Upper lobe of right lung (tissue), 1 donor: Measurements from ENCODE around the gene SLC12A7. TPM values are rescaled to one million over a fixed set of nuclear protein-coding genes. Genes with fewer than 3 reads are reported as not detected.

Source experiments
- ATAC-seq: fragments of 200-7000 bp; cut with Tn5 transposase; one replicate; pipeline ENCODE4 v1.9.1; 2020; ENCODE audit warnings: mild to moderate bottlenecking, moderate library complexity
- DNase-seq: peaks from one replicate; pipeline ENCODE4 v3.0.0-alpha.2; 2020
- H3K27ac ChIP-seq: fragments of 200-600 bp; one replicate; pipeline ENCODE4 v1.8.0; 2022
- H3K27me3 ChIP-seq: fragments of 200-600 bp; one replicate; pipeline ENCODE4 v1.8.0; 2022; ENCODE audit warnings: mild to moderate bottlenecking
- H3K36me3 ChIP-seq: fragments of 200-600 bp; one replicate; pipeline ENCODE4 v1.8.0; 2022
- H3K4me1 ChIP-seq: fragments of 200-600 bp; one replicate; pipeline ENCODE4 v1.8.0; 2022
- H3K4me3 ChIP-seq: fragments of 200-600 bp; one replicate; pipeline ENCODE4 v1.8.0; 2022; ENCODE audit warnings: mild to moderate bottlenecking
- H3K9me3 ChIP-seq: fragments of 200-600 bp; one replicate; pipeline ENCODE4 v1.8.0; 2022
- CTCF ChIP-seq: fragments of 200-600 bp; IDR thresholded peaks from one replicate; pipeline ENCODE4 v1.8.0; 2022; ENCODE audit warnings: antibody characterized with exemption
- intact Hi-C: fragments of 100-400 bp; cut with DNase I; formaldehyde crosslinking; loops from one replicate; pipeline ENCODE4 v1.11.0; 2022
- total RNA-seq: library from RNA; stranded (reverse); fragmentation: NEBNext Ultra II Directional; extraction: Animal tissue kit (Norgen Biotek cat#: 25700); gene quantifications from one replicate; pipeline ENCODE4 v1.2.1, GENCODE V29; 2021
- donor health status: DM: no; HTN: yes; CAD: no; lungs with severe emphysema.

Gene SLC12A7
- total RNA-seq, 1 donor from 2014 or later, result 49.6 TPM

DNA sequence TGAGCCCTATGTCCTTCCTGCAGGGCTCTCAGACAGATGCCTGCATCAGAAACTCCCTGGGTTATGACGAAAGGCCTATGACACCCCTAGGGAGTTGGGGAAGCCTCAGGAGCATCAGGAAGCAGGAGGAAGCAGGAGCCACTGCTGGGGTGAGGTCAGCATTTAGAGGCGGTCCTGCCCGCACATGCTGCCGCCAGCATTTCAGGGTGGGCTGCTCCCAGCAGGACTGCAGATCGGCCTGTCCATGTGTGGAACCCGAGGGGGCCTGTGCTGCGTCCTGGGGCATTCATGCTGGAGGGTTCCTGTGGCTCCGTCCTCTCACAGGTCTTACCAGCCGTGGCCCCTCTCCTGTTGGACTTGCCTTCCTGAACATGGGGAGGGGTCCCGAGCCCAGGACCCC, 96.4 kb downstream of the SLC12A7 start:
- H3K27ac ChIP-seq, result no peak overlapping the region
- H3K9me3 ChIP-seq, result no peaks in the 10 kb centered on the region
- TF ChIP-seq CTCF, result no peak
- ATAC-seq, result no peak
- H3K27me3 ChIP-seq, result peaks cover 12% of the 10 kb centered on the region
- H3K4me1 ChIP-seq, result peaks cover 9% of the 10 kb centered on the region
- H3K36me3 ChIP-seq, result no peaks in the 10 kb centered on the region
- DNase-seq, result no peak
- no peak overlapping the region for H3K4me3 ChIP-seq
- intact Hi-C loops, result no loop called here

DNA sequence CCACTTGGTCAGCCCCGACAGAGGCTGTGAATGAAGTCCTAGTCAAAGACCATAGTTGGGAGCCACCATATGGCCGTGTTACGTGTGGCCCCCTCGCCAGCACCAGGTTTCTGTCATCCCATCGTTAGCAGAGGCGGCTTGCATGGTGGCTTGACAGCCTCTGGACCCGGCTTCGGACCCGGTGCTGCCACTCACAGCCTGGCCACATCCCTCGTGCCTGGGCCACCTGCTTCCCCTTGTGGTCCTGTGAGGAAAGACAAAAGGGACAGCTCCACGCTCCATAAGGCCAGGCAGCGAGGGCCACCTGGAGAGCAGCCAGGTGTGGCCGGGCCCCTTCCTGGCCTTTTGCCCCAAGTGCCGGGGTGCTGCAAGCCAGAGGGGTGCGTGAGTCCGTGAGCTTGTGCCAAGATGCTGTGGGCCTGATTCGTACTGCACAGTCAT, 97.1 kb downstream of the SLC12A7 start:
- Histone ChIP-seq H3K9me3 (no peaks in the 10 kb centered on the region), H3K36me3 (no peaks in the 10 kb centered on the region), H3K27me3 (peaks cover 19% of the 10 kb centered on the region), H3K4me3 (no peak overlapping the region), H3K27ac (no peak overlapping the region), H3K4me1 (peaks cover 9% of the 10 kb centered on the region)
- intact Hi-C loops, result no loop called here
- no peak for TF ChIP-seq CTCF
- ATAC-seq (no peak), DNase-seq (no peak)

- Histone ChIP-seq H3K9me3 (no peaks in the 10 kb centered on the region), H3K36me3 (no peaks in the 10 kb centered on the region), H3K27ac (no peak overlapping the region), H3K4me3 (no peak overlapping the region), H3K4me1 (peaks cover 9% of the 10 kb centered on the region), H3K27me3 (peaks cover 24% of the 10 kb centered on the region)
- intact Hi-C loops, result no loop called here
- DNase-seq (no peak), ATAC-seq (peak; percentile 7)
- TF ChIP-seq CTCF, result no peak
These were observed 97.5 kb downstream of the SLC12A7 start for GRCh38 chr5:1014346-1014745.

GRCh38 chr5:1013948-1014301, 97.9 kb downstream of the SLC12A7 start:
- Histone ChIP-seq H3K27me3 (peaks cover 28% of the 10 kb centered on the region), H3K9me3 (no peaks in the 10 kb centered on the region), H3K27ac (no peak overlapping the region), H3K36me3 (no peaks in the 10 kb centered on the region), H3K4me3 (no peak overlapping the region), H3K4me1 (peaks cover 9% of the 10 kb centered on the region)
- TF ChIP-seq CTCF, result no peak
- ATAC-seq (no peak), DNase-seq (no peak)
- intact Hi-C loops, result no loop called here

- DNase-seq, result no peak
- H3K27me3 ChIP-seq, result peaks cover 31% of the 10 kb centered on the region
- no peak for TF ChIP-seq CTCF
- H3K4me3 ChIP-seq, result no peak overlapping the region
- H3K36me3 ChIP-seq, result no peaks in the 10 kb centered on the region
- no peak overlapping the region for H3K27ac ChIP-seq
- intact Hi-C loops, result no loop called here
- H3K9me3 ChIP-seq, result no peaks in the 10 kb centered on the region
- peaks cover 9% of the 10 kb centered on the region for H3K4me1 ChIP-seq
- no peak for ATAC-seq
These were observed 98.5 kb downstream of the SLC12A7 start for GRCh38 chr5:1013238-1013947.

DNA sequence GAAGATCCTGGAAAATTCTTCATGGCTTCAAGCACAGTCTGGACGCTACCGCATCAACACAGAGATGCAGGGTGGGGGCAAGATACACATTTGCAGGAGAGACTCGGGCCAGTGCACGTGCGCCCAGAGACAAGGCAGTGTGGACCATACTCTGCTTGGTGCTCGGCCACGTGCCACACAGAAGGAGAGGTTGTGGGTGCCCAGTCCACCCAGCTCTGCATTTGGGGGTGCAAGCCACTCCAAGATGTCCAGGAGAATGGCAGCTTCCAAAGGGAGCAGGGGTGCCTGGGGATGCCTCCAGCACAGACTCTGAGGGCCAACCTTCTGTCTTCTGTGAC, 99.0 kb downstream of the SLC12A7 start:
- ATAC-seq (no peak), DNase-seq (no peak)
- Histone ChIP-seq H3K27me3 (peaks cover 36% of the 10 kb centered on the region), H3K36me3 (no peaks in the 10 kb centered on the region), H3K9me3 (no peaks in the 10 kb centered on the region), H3K4me1 (peaks cover 9% of the 10 kb centered on the region), H3K4me3 (no peak overlapping the region), H3K27ac (no peak overlapping the region)
- TF ChIP-seq CTCF, result no peak
- intact Hi-C loops, result no loop called here
